CD4-positive, alpha-beta T cell (primary cell): ENCODE measurements around the gene ARHGAP26. TPM values are rescaled to one million over a fixed set of nuclear protein-coding genes. Genes with fewer than 3 reads are reported as not detected.

Experiments used
- ATAC-seq: fragments of 200-7000 bp; cut with Tn5 transposase; one replicate; pipeline ENCODE4 v1.10.0; 2022; ENCODE audit warnings: mild to moderate bottlenecking; ENCODE audit not compliant: poor library complexity
- CTCF ChIA-PET: fragments of 350-600 bp; sonication (Branson Sonifier 250); formaldehyde crosslinking; loops from one replicate; lab custom pipeline; 2021; ENCODE audit warnings: antibody characterized with exemption, inconsistent platforms; lab: Charles Lee
- POLR2A ChIA-PET: fragments of 350-600 bp; sonication (Branson Sonifier 250); formaldehyde crosslinking; loops from one replicate; lab custom pipeline; 2021; ENCODE audit warnings: antibody characterized with exemption, inconsistent platforms; lab: Charles Lee
- DNase-seq, 14 experiments: peaks; one replicate each; pipeline ENCODE4 v3.0.0-alpha.2; 2013 to 2020; ENCODE audit warnings: mixed read lengths in 2 of 14
- H3K27ac ChIP-seq, 2 donors: one replicate each; pipeline versions ENCODE4 v1.5.1 to v1.7.0; 2013; ENCODE audit warnings: low read length in 2 of 2, low read depth in 1 of 2, mild to moderate bottlenecking in 1 of 2
- H3K27me3 ChIP-seq, 2 experiments: 1 replicate in 1 of 2; 2 replicates in 1 of 2; pipeline versions ENCODE4 v1.6.1 to v1.7.0; 2013; ENCODE audit warnings: low read length in 2 of 2, control low read depth in 1 of 2, mild to moderate bottlenecking in 1 of 2, moderate library complexity in 1 of 2; ENCODE audit not compliant: insufficient read depth in 2 of 2, control insufficient read depth in 1 of 2
- H3K36me3 ChIP-seq: one replicate; pipeline ENCODE4 v1.6.1; 2013; ENCODE audit warnings: low read length, control low read depth; ENCODE audit not compliant: insufficient read depth
- H3K4me1 ChIP-seq: one replicate; pipeline ENCODE4 v1.6.1; 2013; ENCODE audit warnings: low read length, control low read depth; ENCODE audit not compliant: insufficient read depth
- H3K4me3 ChIP-seq: one replicate; pipeline ENCODE4 v1.5.1; 2013; ENCODE audit warnings: mild to moderate bottlenecking, low read length, moderate library complexity
- H3K9me3 ChIP-seq, 2 experiments: 1 replicate in 1 of 2; 2 replicates in 1 of 2; pipeline versions ENCODE4 v1.6.1 to v1.7.0; 2013; ENCODE audit warnings: low read length in 2 of 2, mild to moderate bottlenecking in 2 of 2, control low read depth in 1 of 2, moderate library complexity in 1 of 2; ENCODE audit not compliant: control insufficient read depth in 1 of 2, insufficient read depth in 1 of 2
- H3K27ac Mint-ChIP-seq: one replicate; pipeline ENCODE4 v1.8.0; 2020; ENCODE audit warnings: mixed read lengths
- H3K27me3 Mint-ChIP-seq: one replicate; pipeline ENCODE4 v1.8.0; 2021; ENCODE audit warnings: mixed read lengths
- H3K36me3 Mint-ChIP-seq: one replicate; pipeline ENCODE4 v1.8.0; 2021; ENCODE audit warnings: low read depth, mixed read lengths
- H3K4me1 Mint-ChIP-seq: one replicate; pipeline ENCODE4 v1.8.0; 2021; ENCODE audit warnings: low read depth, mixed read lengths
- H3K4me3 Mint-ChIP-seq: one replicate; pipeline ENCODE4 v1.8.0; 2020; ENCODE audit warnings: mild to moderate bottlenecking, mixed read lengths
- H3K9me3 Mint-ChIP-seq: one replicate; pipeline ENCODE4 v1.8.0; 2020; ENCODE audit warnings: mixed read lengths
- intact Hi-C, 2 experiments: fragments of 100-400 bp; cut with DNase I in 1 of 2; cut with micrococcal nuclease in 1 of 2; formaldehyde crosslinking; loops; one replicate each; pipeline versions ENCODE4 v1.15.1 to v1.9.0; 2023 to 2025; cut with DNase I, micrococcal nuclease
- total RNA-seq, 174 experiments: library from RNA in 2 of 174; stranded (reverse) in 2 of 174; gene quantifications; one replicate each; pipeline ENCODE4 v1.2.3 and lab custom pipeline; 2021 to 2026
- TF ChIP-seq, protein P1 (sequence below): fragments of 200-600 bp; IDR thresholded peaks from one replicate; pipeline ENCODE4 v1.8.0; 2022; ENCODE audit warnings: antibody characterized with exemption, mild to moderate bottlenecking

Gene ARHGAP26
- total RNA-seq, 2 experiments from 2014 or later = 24.9 to 27.3 TPM

- ChIA-PET POLR2A (no interaction called here), CTCF (interaction anchor here (0.6 to 1.9 kb wide), 2 partner anchors 62 to 100 kb away, joined by 3 to 5 read pairs; no protein-coding TSS in a partner anchor)
- Mint-ChIP-seq H3K27ac (no peak overlapping the region), H3K27me3 (no peaks in the 10 kb centered on the region), H3K36me3 (peaks cover 9% of the 10 kb centered on the region), H3K4me3 (no peak overlapping the region), H3K9me3 (no peaks in the 10 kb centered on the region), H3K4me1 (peaks cover 14% of the 10 kb centered on the region)
- Histone ChIP-seq H3K36me3 (no peaks in the 10 kb centered on the region), H3K27ac (no peak overlapping the region), H3K4me3 (no peak overlapping the region), H3K9me3 (no peaks in the 10 kb centered on the region), H3K27me3 (no peaks in the 10 kb centered on the region), H3K4me1 (no peaks in the 10 kb centered on the region)
- DNase-seq (no peak), ATAC-seq (no peak)
- intact Hi-C loops = no loop called here
- TF ChIP-seq, protein P1, sequence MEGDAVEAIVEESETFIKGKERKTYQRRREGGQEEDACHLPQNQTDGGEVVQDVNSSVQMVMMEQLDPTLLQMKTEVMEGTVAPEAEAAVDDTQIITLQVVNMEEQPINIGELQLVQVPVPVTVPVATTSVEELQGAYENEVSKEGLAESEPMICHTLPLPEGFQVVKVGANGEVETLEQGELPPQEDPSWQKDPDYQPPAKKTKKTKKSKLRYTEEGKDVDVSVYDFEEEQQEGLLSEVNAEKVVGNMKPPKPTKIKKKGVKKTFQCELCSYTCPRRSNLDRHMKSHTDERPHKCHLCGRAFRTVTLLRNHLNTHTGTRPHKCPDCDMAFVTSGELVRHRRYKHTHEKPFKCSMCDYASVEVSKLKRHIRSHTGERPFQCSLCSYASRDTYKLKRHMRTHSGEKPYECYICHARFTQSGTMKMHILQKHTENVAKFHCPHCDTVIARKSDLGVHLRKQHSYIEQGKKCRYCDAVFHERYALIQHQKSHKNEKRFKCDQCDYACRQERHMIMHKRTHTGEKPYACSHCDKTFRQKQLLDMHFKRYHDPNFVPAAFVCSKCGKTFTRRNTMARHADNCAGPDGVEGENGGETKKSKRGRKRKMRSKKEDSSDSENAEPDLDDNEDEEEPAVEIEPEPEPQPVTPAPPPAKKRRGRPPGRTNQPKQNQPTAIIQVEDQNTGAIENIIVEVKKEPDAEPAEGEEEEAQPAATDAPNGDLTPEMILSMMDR = no peak
Observed at GRCh38 chr5:142941245-142941644, 171.1 kb downstream of the ARHGAP26 start.

DNA sequence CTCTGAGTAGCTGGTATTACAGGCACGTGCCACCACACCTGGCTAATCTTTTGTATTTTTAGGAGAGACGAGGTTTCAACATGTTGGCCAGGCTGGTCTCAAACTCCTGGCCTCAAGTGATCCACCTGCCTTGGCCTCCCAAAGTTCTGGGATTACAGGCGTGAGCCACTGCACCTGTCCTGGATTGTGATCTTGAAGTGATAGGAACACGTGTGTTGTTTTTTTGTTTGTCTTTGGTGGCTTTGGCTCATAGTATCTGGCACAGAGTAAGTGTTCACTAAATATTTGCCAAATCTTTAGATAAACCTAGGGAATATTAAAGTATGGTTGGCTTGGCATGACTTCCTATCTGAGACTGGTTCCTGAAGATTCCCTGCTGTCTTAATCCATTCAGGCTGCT is 172.7 kb downstream of the ARHGAP26 start:
- ChIA-PET CTCF (interaction anchor here (1.1 kb wide), 1 partner anchor 10 kb away, joined by 3 read pairs; no protein-coding TSS in a partner anchor), POLR2A (no interaction called here)
- no peak for ATAC-seq
- Histone ChIP-seq H3K36me3 (no peaks in the 10 kb centered on the region), H3K27ac (no peak overlapping the region), H3K4me1 (no peaks in the 10 kb centered on the region), H3K27me3 (no peaks in the 10 kb centered on the region), H3K4me3 (no peak overlapping the region), H3K9me3 (no peaks in the 10 kb centered on the region)
- intact Hi-C loops = no loop called here
- H3K9me3 Mint-ChIP-seq = no peaks in the 10 kb centered on the region
- no peak overlapping the region for H3K4me3 Mint-ChIP-seq
- H3K27ac Mint-ChIP-seq = no peak overlapping the region
- H3K4me1 Mint-ChIP-seq = peaks cover 16% of the 10 kb centered on the region
- TF ChIP-seq, protein P1 = no peak
- H3K27me3 Mint-ChIP-seq = no peaks in the 10 kb centered on the region
- no peak for DNase-seq
- H3K36me3 Mint-ChIP-seq = peaks cover 9% of the 10 kb centered on the region

- TF ChIP-seq, protein P1 = no peak
- H3K4me3 ChIP-seq = no peak overlapping the region
- DNase-seq = no peak
- no peaks in the 10 kb centered on the region for H3K27me3 Mint-ChIP-seq
- no peak for ATAC-seq
- peaks cover 9% of the 10 kb centered on the region for H3K36me3 Mint-ChIP-seq
- no peaks in the 10 kb centered on the region for H3K27me3 ChIP-seq
- H3K4me3 Mint-ChIP-seq = no peak overlapping the region
- no peaks in the 10 kb centered on the region for H3K9me3 ChIP-seq
- H3K36me3 ChIP-seq = no peaks in the 10 kb centered on the region
- ChIA-PET POLR2A (no interaction called here), CTCF (interaction anchor here (1.1 kb wide), 1 partner anchor 11 kb away, joined by 3 read pairs; no protein-coding TSS in a partner anchor)
- intact Hi-C loops = no loop called here
- peaks cover 16% of the 10 kb centered on the region for H3K4me1 Mint-ChIP-seq
- no peak overlapping the region for H3K27ac ChIP-seq
- no peak overlapping the region for H3K27ac Mint-ChIP-seq
- H3K4me1 ChIP-seq = no peaks in the 10 kb centered on the region
- no peaks in the 10 kb centered on the region for H3K9me3 Mint-ChIP-seq
Observed at GRCh38 chr5:142944140-142944539, 174.0 kb downstream of the ARHGAP26 start.
